GM12878 (cell line): ENCODE results near the gene CCDC39. TPM values are rescaled to one million over a fixed set of nuclear protein-coding genes. Genes with fewer than 3 reads are reported as not detected.

ENCODE experiments used
- ATF7 ChIP-seq: fragments of 450-650 bp; IDR thresholded peaks from 2 replicates; pipeline ENCODE4 v1.6.1; 2016; ENCODE audit warnings: low read depth, mild to moderate bottlenecking
- BCL11A ChIP-seq: IDR thresholded peaks from 2 replicates; pipeline ENCODE4 v1.6.1; 2011; ENCODE audit warnings: low read depth, low read length
- BHLHE40 ChIP-seq, 2 experiments: fragments of 450-650 bp in 1 of 2; IDR thresholded peaks; 2 replicates each; pipeline ENCODE4 v1.6.1; 2011 to 2017; ENCODE audit warnings: low read depth in 2 of 2, borderline replicate concordance in 1 of 2, improper control_type of control experiment in 1 of 2, low read length in 1 of 2, mild to moderate bottlenecking in 1 of 2
- BRCA1 ChIP-seq: IDR thresholded peaks from 2 replicates; pipeline ENCODE4 v1.6.1; 2011; ENCODE audit warnings: low read depth, low read length, improper control_type of control experiment
- CBFB ChIP-seq: IDR thresholded peaks from 2 replicates; pipeline ENCODE4 v1.6.1; 2016; ENCODE audit warnings: antibody characterized with exemption, low read depth
- CBX5 ChIP-seq: sonication (generic); IDR thresholded peaks from 2 replicates; pipeline ENCODE4 v1.6.1; 2016; ENCODE audit warnings: low read depth, moderate library complexity, mild to moderate bottlenecking, inconsistent platforms
- CHD2 ChIP-seq: IDR thresholded peaks from 2 replicates; pipeline ENCODE4 v1.6.1; 2011; ENCODE audit warnings: low read depth, low read length, improper control_type of control experiment, borderline replicate concordance
- DPF2 ChIP-seq: fragments of 450-650 bp; IDR thresholded peaks from 2 replicates; pipeline ENCODE4 v1.6.1; 2017; ENCODE audit warnings: mild to moderate bottlenecking
- ETV6 ChIP-seq, 2 experiments: fragments of 450-650 bp in 1 of 2; IDR thresholded peaks in 1 of 2; conservative IDR thresholded peaks in 1 of 2; 2 replicates each; pipeline ENCODE4 v1.6.1; 2014; ENCODE audit warnings: antibody characterized with exemption in 1 of 2, borderline replicate concordance in 1 of 2, low read depth in 1 of 2, mild to moderate bottlenecking in 1 of 2, moderate library complexity in 1 of 2
- FOXK2 ChIP-seq: fragments of 450-650 bp; IDR thresholded peaks from 2 replicates; pipeline ENCODE4 v1.6.1; 2017; ENCODE audit warnings: mild to moderate bottlenecking, moderate library complexity
- GATAD2B ChIP-seq: fragments of 450-650 bp; conservative IDR thresholded peaks from 2 replicates; pipeline ENCODE4 v1.6.1; 2017; ENCODE audit warnings: low read depth, mild to moderate bottlenecking, moderate library complexity
- IRF4 ChIP-seq: IDR thresholded peaks from 2 replicates; pipeline ENCODE4 v1.6.1; 2011; ENCODE audit warnings: low read depth, low read length
- KAT2A ChIP-seq: conservative IDR thresholded peaks from 2 replicates; pipeline ENCODE4 v1.6.1; 2011; ENCODE audit warnings: low read depth, low read length; ENCODE audit not compliant: control insufficient read depth
- LARP7 ChIP-seq: fragments of 450-650 bp; IDR thresholded peaks from 2 replicates; pipeline ENCODE4 v1.6.1; 2017; ENCODE audit warnings: mild to moderate bottlenecking
- MTA2 ChIP-seq: fragments of 450-650 bp; IDR thresholded peaks from 2 replicates; pipeline ENCODE4 v1.6.1; 2016; ENCODE audit warnings: low read depth, mild to moderate bottlenecking, moderate library complexity
- NFYA ChIP-seq: IDR thresholded peaks from 2 replicates; pipeline ENCODE4 v1.6.1; 2011; ENCODE audit warnings: low read depth, mild to moderate bottlenecking, low read length, improper control_type of control experiment, borderline replicate concordance
- NR2F1 ChIP-seq: fragments of 450-650 bp; conservative IDR thresholded peaks from 2 replicates; pipeline ENCODE4 v1.6.1; 2017; ENCODE audit warnings: mild to moderate bottlenecking
- RAD21 ChIP-seq: IDR thresholded peaks from 2 replicates; pipeline ENCODE4 v1.6.1; 2011; ENCODE audit warnings: mild to moderate bottlenecking, low read depth, low read length, moderate library complexity; ENCODE audit not compliant: insufficient read depth
- RAD51 ChIP-seq: fragments of 450-650 bp; IDR thresholded peaks from 2 replicates; pipeline ENCODE4 v1.6.1; 2016; ENCODE audit warnings: moderate library complexity, mild to moderate bottlenecking, inconsistent platforms
- SIN3A ChIP-seq: IDR thresholded peaks from 2 replicates; pipeline ENCODE4 v1.6.1; 2012; ENCODE audit warnings: low read depth, low read length, improper control_type of control experiment
- SIX5 ChIP-seq: IDR thresholded peaks from 2 replicates; pipeline ENCODE4 v1.6.1; 2011; ENCODE audit warnings: mild to moderate bottlenecking, low read depth, low read length, moderate library complexity; ENCODE audit not compliant: severe bottlenecking
- SRF ChIP-seq, 2 experiments: IDR thresholded peaks; 2 replicates each; pipeline ENCODE4 v1.6.1; 2011; ENCODE audit warnings: low read depth in 2 of 2, low read length in 2 of 2, mild to moderate bottlenecking in 1 of 2, moderate library complexity in 1 of 2
- YBX1 ChIP-seq: fragments of 450-650 bp; IDR thresholded peaks from 2 replicates; pipeline ENCODE4 v1.6.1; 2016; ENCODE audit warnings: antibody characterized with exemption
- ZNF384 ChIP-seq: IDR thresholded peaks from 2 replicates; pipeline ENCODE4 v1.6.1; 2012; ENCODE audit warnings: low read depth, mild to moderate bottlenecking, low read length, improper control_type of control experiment, borderline replicate concordance
- polyA plus RNA-seq, 11 experiments: library from polyadenylated mRNA; depleted of rRNA in 4 of 11; unstranded in 6 of 11; stranded (reverse) in 5 of 11; fragments of >200 nt; fragmentation: Nextera tagmentation in 4 of 11; fragmentation: Illumina TruSeq in 1 of 11; extraction: Ambion mirVana in 4 of 11; extraction: Trizol in 1 of 11; gene quantifications; 1 replicate in 1 of 11; 2 replicates in 10 of 11; pipeline versions ENCODE4 v1.2.1 to v1.2.3, GENCODE V29; 2011 to 2016; ENCODE audit warnings: inconsistent platforms in 2 of 11, missing spikeins in 2 of 11, low read depth in 1 of 11
- total RNA-seq, 4 experiments: library from RNA; depleted of rRNA in 3 of 4; stranded (reverse); fragments of >200 nt in 3 of 4; fragmentation: Illumina TruSeq in 1 of 4; extraction: Trizol in 1 of 4; gene quantifications; 2 replicates each; pipeline versions ENCODE4 v1.2.1 to v1.2.3, GENCODE V29; 2013 to 2021
- TF ChIP-seq, protein P1 (sequence below): fragments of 450-650 bp; IDR thresholded peaks from 2 replicates; pipeline ENCODE4 v1.6.1; 2014; ENCODE audit warnings: mild to moderate bottlenecking
- TF ChIP-seq, protein P2 (sequence below): fragments of 450-650 bp; IDR thresholded peaks from 2 replicates; pipeline ENCODE4 v1.6.1; 2016; ENCODE audit warnings: mild to moderate bottlenecking

CCDC39 gene
- total and polyA plus RNA-seq, 10 of the 15 experiments (the other 5 are each of a cell fraction or from before 2014, with no cell fraction given), result 0.10 to 0.69 (median 0.31) TPM

DNA sequence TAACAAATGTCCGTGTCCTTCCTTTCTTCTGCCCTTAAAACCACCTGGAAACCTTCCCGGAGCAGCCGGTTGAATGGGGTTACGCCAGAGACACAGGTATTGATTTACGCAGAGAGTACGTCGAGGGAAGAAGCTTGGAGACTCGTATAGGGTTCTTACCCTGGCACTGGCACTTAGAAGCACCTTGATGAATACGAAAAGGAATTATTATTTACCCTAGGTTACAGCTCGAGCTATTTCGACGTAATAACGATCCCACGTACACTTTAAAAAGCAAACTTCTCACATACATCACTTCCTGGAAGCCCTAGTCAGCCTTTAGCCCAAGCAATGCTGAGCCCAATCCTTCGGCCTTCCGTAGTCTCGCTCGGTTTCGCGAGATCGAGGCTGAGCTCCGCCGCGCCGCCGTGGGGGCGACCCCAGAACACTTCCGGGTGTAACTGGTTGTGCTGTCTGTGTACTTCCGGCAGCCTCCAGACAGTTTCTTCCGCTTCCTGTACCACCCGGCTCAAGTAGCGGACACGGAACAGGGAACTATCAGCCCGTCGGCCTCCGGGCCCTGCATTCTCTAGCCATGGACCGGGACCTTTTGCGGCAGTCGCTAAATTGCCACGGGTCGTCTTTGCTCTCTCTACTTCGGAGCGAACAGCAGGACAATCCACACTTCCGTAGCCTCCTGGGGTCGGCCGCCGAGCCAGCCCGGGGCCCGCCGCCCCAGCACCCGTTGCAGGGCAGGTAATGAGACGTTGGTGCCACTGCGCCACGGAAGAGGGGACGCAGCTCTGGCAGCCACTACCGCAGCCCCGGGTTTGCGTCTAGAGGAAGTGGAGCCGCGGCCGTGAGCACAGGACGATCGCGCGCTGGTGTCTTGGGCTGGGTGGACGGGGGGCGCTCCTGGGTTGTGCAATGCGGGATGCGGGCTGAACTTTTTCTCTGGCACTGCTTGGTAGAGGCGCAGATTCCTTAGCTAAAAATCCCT lies 77.3 kb downstream of the CCDC39 start, which contains the start of gene TTC14 (continued):
- TF ChIP-seq, protein P1, sequence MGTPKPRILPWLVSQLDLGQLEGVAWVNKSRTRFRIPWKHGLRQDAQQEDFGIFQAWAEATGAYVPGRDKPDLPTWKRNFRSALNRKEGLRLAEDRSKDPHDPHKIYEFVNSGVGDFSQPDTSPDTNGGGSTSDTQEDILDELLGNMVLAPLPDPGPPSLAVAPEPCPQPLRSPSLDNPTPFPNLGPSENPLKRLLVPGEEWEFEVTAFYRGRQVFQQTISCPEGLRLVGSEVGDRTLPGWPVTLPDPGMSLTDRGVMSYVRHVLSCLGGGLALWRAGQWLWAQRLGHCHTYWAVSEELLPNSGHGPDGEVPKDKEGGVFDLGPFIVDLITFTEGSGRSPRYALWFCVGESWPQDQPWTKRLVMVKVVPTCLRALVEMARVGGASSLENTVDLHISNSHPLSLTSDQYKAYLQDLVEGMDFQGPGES, result no peak
- TF ChIP-seq IRF4 (0 out of 2 replicates have a peak, but pooled peaks have one; percentile 21), FOXK2 (no peak), CHD2 (peak; percentile 98), SIN3A (peak; percentile 35; the same call in 1 of the 2 replicates), BCL11A (peak; percentile 3; the same call in 1 of the 2 replicates), NFYA (no peak), LARP7 (peak; percentile 33; the same call in 1 of the 2 replicates), BHLHE40 (IDR thresholded peaks at IDR 0.05; ENCODE audit: borderline replicate concordance in 1 of 2, low read depth in 2 of 2, low read length in 1 of 2) (peak in 1 of 2 experiments; percentile 15; a peak in 1 of 4 replicates), RAD51 (no peak), NR2F1 (0 out of 2 replicates have a peak, but pooled peaks have one; percentile 27), ATF7 (peak; percentile 69), GATAD2B (peak; percentile 89), DPF2 (peak; percentile 61; the same call in 1 of the 2 replicates), BRCA1 (peak; percentile 62; the same call in 1 of the 2 replicates), MTA2 (peak; percentile 55; the same call in 1 of the 2 replicates), CBFB (peak; percentile 80; the same call in 1 of the 2 replicates), KAT2A (no peak), ETV6 (conservative IDR thresholded peaks at IDR 0.05 in 1 of 2, IDR thresholded peaks at IDR 0.05 in 1 of 2; ENCODE audit: borderline replicate concordance in 1 of 2, low read depth in 1 of 2) (peak; percentile 81 to 99; a peak in 3 of 4 replicates), RAD21 (peak; percentile 34), YBX1 (no peak), ZNF384 (no peak), SRF (IDR thresholded peaks at IDR 0.05; ENCODE audit: low read depth in 2 of 2, low read length in 2 of 2) (0 out of 4 replicates have a peak, but pooled peaks of 1 of the 2 experiments have one; percentile 30), CBX5 (peak; percentile 89), SIX5 (peak; percentile 53)
- TF ChIP-seq, protein P2, sequence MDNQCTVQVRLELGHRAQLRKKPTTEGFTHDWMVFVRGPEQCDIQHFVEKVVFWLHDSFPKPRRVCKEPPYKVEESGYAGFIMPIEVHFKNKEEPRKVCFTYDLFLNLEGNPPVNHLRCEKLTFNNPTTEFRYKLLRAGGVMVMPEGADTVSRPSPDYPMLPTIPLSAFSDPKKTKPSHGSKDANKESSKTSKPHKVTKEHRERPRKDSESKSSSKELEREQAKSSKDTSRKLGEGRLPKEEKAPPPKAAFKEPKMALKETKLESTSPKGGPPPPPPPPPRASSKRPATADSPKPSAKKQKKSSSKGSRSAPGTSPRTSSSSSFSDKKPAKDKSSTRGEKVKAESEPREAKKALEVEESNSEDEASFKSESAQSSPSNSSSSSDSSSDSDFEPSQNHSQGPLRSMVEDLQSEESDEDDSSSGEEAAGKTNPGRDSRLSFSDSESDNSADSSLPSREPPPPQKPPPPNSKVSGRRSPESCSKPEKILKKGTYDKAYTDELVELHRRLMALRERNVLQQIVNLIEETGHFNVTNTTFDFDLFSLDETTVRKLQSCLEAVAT, result peak; percentile 99
